Measurements from ENCODE around the gene SOX9.

GRCh38 chr17:72099919-72100318 is 20.9 kb upstream of the SOX9 start:
- no peak for TF ChIP-seq CTCF (IDR thresholded peaks at IDR 0.05; ENCODE audit: control extremely low read depth in 1 of 3, insufficient read depth in 1 of 3, low read depth in 1 of 3, low read length in 3 of 3)
- TF ChIP-seq SP1 (IDR thresholded peaks at IDR 0.05; ENCODE audit: low read depth, low read length), result no peak
- no peak for TF ChIP-seq EZH2 (IDR thresholded peaks at IDR 0.05; ENCODE audit: low read depth, low read length, severe bottlenecking)
